HCT116 (cell line): ENCODE measurements around the gene TMTC4. TPM values are rescaled to one million over a fixed set of nuclear protein-coding genes. Genes with fewer than 3 reads are reported as not detected.

Experiments used
- ATAC-seq: fragments of 200-7000 bp; cut with Tn5 transposase; 2 replicates; pipeline ENCODE4 v1.9.1; 2020; ENCODE audit warnings: mild to moderate bottlenecking, moderate library complexity
- BruUV-seq: library from RNA; stranded (reverse); fragments of 400-500 nt; replicated peaks from 2 replicates; lab custom pipeline; 2021; lab: Mats Ljungman, UMichigan
- CTCF ChIA-PET: fragments of 300-600 bp; sonication (Branson Sonifier 250); formaldehyde crosslinking; loops from one replicate; lab custom pipeline; 2021; ENCODE audit warnings: antibody characterized with exemption; lab: Charles Lee
- POLR2A ChIA-PET: fragments of 300-600, 350-600 bp; sonication (Branson Sonifier 250); formaldehyde crosslinking; loops from one replicate; lab custom pipeline; 2021; ENCODE audit warnings: antibody characterized with exemption; lab: Charles Lee
- RAD21 ChIA-PET, 2 experiments: fragments of 300-600 bp; sonication (Branson Sonifier 250); formaldehyde crosslinking; loops; one replicate each; lab custom pipeline; 2023; ENCODE audit warnings: low total read pairs in 2 of 2; ENCODE audit not compliant: uncharacterized antibody in 2 of 2, unreplicated experiment in 2 of 2, low non-redundant PET in 1 of 2; lab: Charles Lee
- DNase-seq: peaks from one replicate; pipeline ENCODE4 v3.0.0-alpha.2; 2010; ENCODE audit warnings: low read depth, low spot score
- H2AFZ ChIP-seq: fragments of 200-600 bp; shearing (Covaris generic), sonication (generic); 2 replicates; pipeline ENCODE4 v1.6.1; 2017; ENCODE audit warnings: low read depth, mixed run types, mixed read lengths, antibody characterized with exemption, low read length; ENCODE audit not compliant: poor library complexity, severe bottlenecking
- H3K27ac ChIP-seq: 2 replicates; pipeline ENCODE4 v1.5.1; 2012; ENCODE audit warnings: low read depth, low read length
- H3K27me3 ChIP-seq: fragments of 200-600 bp; sonication (generic); 2 replicates; pipeline ENCODE4 v1.6.1; 2016; ENCODE audit warnings: mixed run types, low read length, mixed read lengths; ENCODE audit not compliant: insufficient read depth
- H3K36me3 ChIP-seq, 2 experiments: fragments of 200-500 bp in 1 of 2; fragments of 200-600 bp in 1 of 2; sonication (Bioruptor generic) in 1 of 2; sonication (generic) in 1 of 2; 2 replicates each; pipeline versions ENCODE4 v1.5.1 to v1.6.1; 2014 to 2016; ENCODE audit warnings: low read length in 2 of 2, inconsistent platforms in 1 of 2, mixed read lengths in 1 of 2, mixed run types in 1 of 2; ENCODE audit not compliant: insufficient read depth in 2 of 2, control insufficient read depth in 1 of 2
- H3K4me1 ChIP-seq, 2 experiments: fragments of 200-600 bp in 1 of 2; sonication (generic) in 1 of 2; 2 replicates each; pipeline versions ENCODE4 v1.5.1 to v1.6.1; 2012 to 2017; ENCODE audit warnings: low read length in 2 of 2, inconsistent platforms in 1 of 2, mild to moderate bottlenecking in 1 of 2, mixed read lengths in 1 of 2, mixed run types in 1 of 2, moderate library complexity in 1 of 2; ENCODE audit not compliant: insufficient read depth in 2 of 2, control insufficient read depth in 1 of 2
- H3K4me2 ChIP-seq: fragments of 200-600 bp; sonication (generic); 2 replicates; pipeline ENCODE4 v1.6.1; 2017; ENCODE audit warnings: mixed run types, low read length, mixed read lengths
- H3K4me3 ChIP-seq, 2 experiments: fragments of 200-600 bp in 1 of 2; sonication (generic) in 1 of 2; replicated peaks in 1 of 2; 2 replicates each; pipeline ENCODE4 v1.5.1; 2011 to 2016; ENCODE audit warnings: low read length in 2 of 2, control low read depth in 1 of 2, low read depth in 1 of 2, mild to moderate bottlenecking in 1 of 2, mixed read lengths in 1 of 2, mixed run types in 1 of 2
- H3K79me2 ChIP-seq: fragments of 200-600 bp; sonication (generic); 2 replicates; pipeline ENCODE4 v1.6.1; 2017; ENCODE audit warnings: mild to moderate bottlenecking, mixed run types, low read length, moderate library complexity, mixed read lengths; ENCODE audit not compliant: insufficient read depth
- H3K9ac ChIP-seq: fragments of 200-600 bp; sonication (generic); 2 replicates; pipeline ENCODE4 v1.6.1; 2016; ENCODE audit warnings: low read length, mixed read lengths
- H3K9me2 ChIP-seq: fragments of 200-600 bp; sonication (generic), shearing (Covaris generic); 2 replicates; pipeline ENCODE4 v1.6.1; 2017; ENCODE audit warnings: mixed run types, mild to moderate bottlenecking, moderate library complexity; ENCODE audit not compliant: insufficient read depth
- H3K9me3 ChIP-seq, 2 experiments: fragments of 200-500 bp in 1 of 2; fragments of 200-600 bp in 1 of 2; sonication (Bioruptor generic) in 1 of 2; sonication (generic) in 1 of 2; 2 replicates each; pipeline ENCODE4 v1.6.1; 2014 to 2017; ENCODE audit warnings: low read length in 2 of 2, mixed read lengths in 2 of 2, inconsistent platforms in 1 of 2, low read depth in 1 of 2, mild to moderate bottlenecking in 1 of 2, mixed run types in 1 of 2, moderate library complexity in 1 of 2; ENCODE audit not compliant: control insufficient read depth in 1 of 2, insufficient read depth in 1 of 2
- H4K20me1 ChIP-seq: fragments of 200-600 bp; sonication (generic), shearing (Covaris generic); 2 replicates; pipeline ENCODE4 v1.6.1; 2017; ENCODE audit warnings: mixed run types, mild to moderate bottlenecking, moderate library complexity; ENCODE audit not compliant: insufficient read depth
- CEBPB ChIP-seq: IDR thresholded peaks from 2 replicates; pipeline ENCODE4 v1.6.1; 2012; ENCODE audit warnings: low read depth
- FOSL1 ChIP-seq: IDR thresholded peaks from 2 replicates; pipeline ENCODE4 v1.6.1; 2012; ENCODE audit warnings: low read depth
- SIN3A ChIP-seq: IDR thresholded peaks from 2 replicates; pipeline ENCODE4 v1.6.1; 2012; ENCODE audit warnings: low read depth
- intact Hi-C: fragments of 100-400 bp; cut with micrococcal nuclease; formaldehyde crosslinking; loops from 2 replicates; pipeline ENCODE4 v1.10.0; 2022
- total RNA-seq: library from RNA; stranded (reverse); gene quantifications from one replicate; pipeline ENCODE4 v1.2.1, GENCODE V29; 2021; ENCODE audit not compliant: unreplicated experiment
- TF ChIP-seq, protein P1 (sequence below), 3 experiments: fragments of 200-600 bp in 1 of 3; sonication (generic) in 1 of 3; IDR thresholded peaks in 2 of 3; conservative IDR thresholded peaks in 1 of 3; 2 replicates each; pipeline ENCODE4 v1.5.1; 2012 to 2017; ENCODE audit warnings: low read depth in 2 of 3, low read length in 2 of 3, antibody characterized with exemption in 1 of 3, borderline replicate concordance in 1 of 3, control low read depth in 1 of 3, mild to moderate bottlenecking in 1 of 3, mixed read lengths in 1 of 3, mixed run types in 1 of 3, moderate library complexity in 1 of 3; ENCODE audit not compliant: insufficient read depth in 1 of 3
- TF ChIP-seq, protein P2 (sequence below): IDR thresholded peaks from 2 replicates; pipeline ENCODE4 v1.6.1; 2012; ENCODE audit warnings: low read depth

Gene TMTC4
- total RNA-seq, 1 experiment from 2014 or later = 23.6 TPM

DNA sequence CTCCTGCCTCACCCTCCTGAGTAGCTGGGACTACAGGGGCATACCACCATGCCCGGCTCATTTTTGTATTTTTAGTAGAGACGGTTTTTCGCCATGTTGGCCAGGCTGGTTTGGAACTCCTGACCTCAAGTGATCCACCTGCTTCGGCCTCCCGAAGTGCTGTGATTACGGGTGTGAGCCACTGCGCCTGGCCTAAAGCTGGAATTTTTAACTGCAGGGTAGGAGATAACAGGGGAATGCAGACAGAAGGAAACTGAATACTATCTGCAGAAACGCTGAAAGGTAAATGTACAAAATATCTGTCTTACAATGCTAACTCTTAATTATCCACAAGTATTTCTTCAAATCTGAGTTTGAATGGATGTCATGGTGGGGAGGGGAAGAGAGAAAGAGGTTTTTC, 13.8 kb downstream of the TMTC4 start:
- H2AFZ ChIP-seq = no peak overlapping the region
- TF ChIP-seq SIN3A (no peak), CEBPB (no peak), FOSL1 (no peak)
- TF ChIP-seq, protein P1, sequence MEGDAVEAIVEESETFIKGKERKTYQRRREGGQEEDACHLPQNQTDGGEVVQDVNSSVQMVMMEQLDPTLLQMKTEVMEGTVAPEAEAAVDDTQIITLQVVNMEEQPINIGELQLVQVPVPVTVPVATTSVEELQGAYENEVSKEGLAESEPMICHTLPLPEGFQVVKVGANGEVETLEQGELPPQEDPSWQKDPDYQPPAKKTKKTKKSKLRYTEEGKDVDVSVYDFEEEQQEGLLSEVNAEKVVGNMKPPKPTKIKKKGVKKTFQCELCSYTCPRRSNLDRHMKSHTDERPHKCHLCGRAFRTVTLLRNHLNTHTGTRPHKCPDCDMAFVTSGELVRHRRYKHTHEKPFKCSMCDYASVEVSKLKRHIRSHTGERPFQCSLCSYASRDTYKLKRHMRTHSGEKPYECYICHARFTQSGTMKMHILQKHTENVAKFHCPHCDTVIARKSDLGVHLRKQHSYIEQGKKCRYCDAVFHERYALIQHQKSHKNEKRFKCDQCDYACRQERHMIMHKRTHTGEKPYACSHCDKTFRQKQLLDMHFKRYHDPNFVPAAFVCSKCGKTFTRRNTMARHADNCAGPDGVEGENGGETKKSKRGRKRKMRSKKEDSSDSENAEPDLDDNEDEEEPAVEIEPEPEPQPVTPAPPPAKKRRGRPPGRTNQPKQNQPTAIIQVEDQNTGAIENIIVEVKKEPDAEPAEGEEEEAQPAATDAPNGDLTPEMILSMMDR (IDR thresholded peaks at IDR 0.05 in 2 of 3, conservative IDR thresholded peaks at IDR 0.05 in 1 of 3; ENCODE audit: borderline replicate concordance in 1 of 3, insufficient read depth in 1 of 3, low read depth in 2 of 3, low read length in 2 of 3) = no peak
- TF ChIP-seq, protein P2, sequence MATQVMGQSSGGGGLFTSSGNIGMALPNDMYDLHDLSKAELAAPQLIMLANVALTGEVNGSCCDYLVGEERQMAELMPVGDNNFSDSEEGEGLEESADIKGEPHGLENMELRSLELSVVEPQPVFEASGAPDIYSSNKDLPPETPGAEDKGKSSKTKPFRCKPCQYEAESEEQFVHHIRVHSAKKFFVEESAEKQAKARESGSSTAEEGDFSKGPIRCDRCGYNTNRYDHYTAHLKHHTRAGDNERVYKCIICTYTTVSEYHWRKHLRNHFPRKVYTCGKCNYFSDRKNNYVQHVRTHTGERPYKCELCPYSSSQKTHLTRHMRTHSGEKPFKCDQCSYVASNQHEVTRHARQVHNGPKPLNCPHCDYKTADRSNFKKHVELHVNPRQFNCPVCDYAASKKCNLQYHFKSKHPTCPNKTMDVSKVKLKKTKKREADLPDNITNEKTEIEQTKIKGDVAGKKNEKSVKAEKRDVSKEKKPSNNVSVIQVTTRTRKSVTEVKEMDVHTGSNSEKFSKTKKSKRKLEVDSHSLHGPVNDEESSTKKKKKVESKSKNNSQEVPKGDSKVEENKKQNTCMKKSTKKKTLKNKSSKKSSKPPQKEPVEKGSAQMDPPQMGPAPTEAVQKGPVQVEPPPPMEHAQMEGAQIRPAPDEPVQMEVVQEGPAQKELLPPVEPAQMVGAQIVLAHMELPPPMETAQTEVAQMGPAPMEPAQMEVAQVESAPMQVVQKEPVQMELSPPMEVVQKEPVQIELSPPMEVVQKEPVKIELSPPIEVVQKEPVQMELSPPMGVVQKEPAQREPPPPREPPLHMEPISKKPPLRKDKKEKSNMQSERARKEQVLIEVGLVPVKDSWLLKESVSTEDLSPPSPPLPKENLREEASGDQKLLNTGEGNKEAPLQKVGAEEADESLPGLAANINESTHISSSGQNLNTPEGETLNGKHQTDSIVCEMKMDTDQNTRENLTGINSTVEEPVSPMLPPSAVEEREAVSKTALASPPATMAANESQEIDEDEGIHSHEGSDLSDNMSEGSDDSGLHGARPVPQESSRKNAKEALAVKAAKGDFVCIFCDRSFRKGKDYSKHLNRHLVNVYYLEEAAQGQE = no peak
- no peak for ATAC-seq
- intact Hi-C loops = no loop called here
- H3K9me3 ChIP-seq = no peaks in the 10 kb centered on the region
- ChIA-PET RAD21 (no interaction called here), CTCF (no interaction called here), POLR2A (no interaction called here)
- H4K20me1 ChIP-seq = no peaks in the 10 kb centered on the region
- no peak for DNase-seq
- no peaks in the 10 kb centered on the region for H3K79me2 ChIP-seq
- no peak overlapping the region for H3K9ac ChIP-seq
- H3K4me3 ChIP-seq = no peak overlapping the region
- BruUV-seq = no TSS peak
- H3K27ac ChIP-seq = no peak overlapping the region
- H3K36me3 ChIP-seq = peaks cover 7 to 29% of the 10 kb centered on the region in 2 experiments; a peak in 3 of 4 replicates
- no peak overlapping the region for H3K4me2 ChIP-seq
- H3K9me2 ChIP-seq = no peaks in the 10 kb centered on the region
- H3K4me1 ChIP-seq = no peaks in the 10 kb centered on the region
- H3K27me3 ChIP-seq = no peaks in the 10 kb centered on the region
